Measurements from ENCODE around the gene CHN2.

The CHN2 gene

DNA sequence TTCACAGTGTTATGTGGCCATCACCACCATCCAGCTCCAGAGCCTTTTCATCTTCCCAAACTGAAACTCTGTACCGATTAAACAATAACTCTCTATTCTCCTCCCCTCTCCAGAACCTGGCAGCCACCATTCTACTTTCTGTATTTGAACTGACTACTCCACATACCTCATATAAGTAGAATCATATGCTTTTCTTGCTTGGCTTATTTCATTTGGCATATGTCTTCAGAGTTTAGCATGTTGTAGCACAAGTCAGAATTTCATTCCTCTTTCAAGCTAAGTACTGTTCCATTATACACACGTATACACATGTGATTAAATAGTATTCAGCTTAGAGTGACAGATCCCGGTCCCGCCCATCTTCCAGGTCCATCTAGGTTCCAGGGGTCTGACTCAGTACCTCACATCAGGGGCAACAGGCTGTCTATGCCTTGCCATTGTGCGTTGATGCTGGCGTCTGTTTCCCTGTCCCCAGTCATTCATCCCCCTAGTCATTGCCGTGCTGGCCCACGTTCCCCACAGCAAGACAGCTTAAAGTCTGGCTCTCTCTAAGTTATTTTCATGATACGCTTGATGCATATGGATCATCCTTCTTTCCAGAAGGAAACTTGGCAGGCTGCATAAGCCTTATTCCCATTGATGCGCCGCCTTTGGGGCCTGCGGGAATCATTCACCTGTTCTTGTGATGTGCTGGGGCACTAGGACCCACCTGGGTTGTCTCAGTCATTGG, 108.3 kb downstream of the CHN2 start:
- no peaks in the 10 kb centered on the region for H3K36me3 Mint-ChIP-seq
- DNase-seq = no peak
- no peak overlapping the region for H3K4me3 Mint-ChIP-seq
- H3K4me1 Mint-ChIP-seq = no peaks in the 10 kb centered on the region
- H3K27me3 Mint-ChIP-seq = peaks cover 16% of the 10 kb centered on the region
- H3K9me3 Mint-ChIP-seq = no peaks in the 10 kb centered on the region
- no peak overlapping the region for H3K27ac Mint-ChIP-seq
- CTCF ChIA-PET = no interaction called here

DNA sequence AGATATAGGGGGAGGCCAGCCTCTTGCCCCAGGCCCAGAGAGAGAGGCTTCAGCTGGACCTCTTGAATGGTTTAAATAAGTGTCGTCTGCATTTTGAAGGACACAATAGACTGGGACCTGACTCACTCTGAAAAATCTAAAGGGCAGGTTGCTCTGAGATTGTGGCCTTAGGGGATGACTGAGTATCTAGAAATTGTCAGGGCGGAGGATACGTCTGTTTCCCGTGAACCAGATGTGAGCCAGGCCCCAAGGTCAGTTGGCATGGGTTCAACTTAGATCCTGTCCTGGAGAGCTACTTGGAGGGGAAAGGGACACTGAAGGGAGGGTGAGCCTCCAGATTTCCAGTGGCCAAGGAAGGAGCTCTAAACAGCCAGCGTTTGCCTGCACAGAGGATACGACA, 110.2 kb downstream of the CHN2 start:
- Mint-ChIP-seq H3K36me3 (no peaks in the 10 kb centered on the region), H3K27me3 (peaks cover 14% of the 10 kb centered on the region), H3K4me1 (no peaks in the 10 kb centered on the region), H3K4me3 (no peak overlapping the region), H3K27ac (no peak overlapping the region), H3K9me3 (no peaks in the 10 kb centered on the region)
- CTCF ChIA-PET = no interaction called here
- no peak for DNase-seq

DNA sequence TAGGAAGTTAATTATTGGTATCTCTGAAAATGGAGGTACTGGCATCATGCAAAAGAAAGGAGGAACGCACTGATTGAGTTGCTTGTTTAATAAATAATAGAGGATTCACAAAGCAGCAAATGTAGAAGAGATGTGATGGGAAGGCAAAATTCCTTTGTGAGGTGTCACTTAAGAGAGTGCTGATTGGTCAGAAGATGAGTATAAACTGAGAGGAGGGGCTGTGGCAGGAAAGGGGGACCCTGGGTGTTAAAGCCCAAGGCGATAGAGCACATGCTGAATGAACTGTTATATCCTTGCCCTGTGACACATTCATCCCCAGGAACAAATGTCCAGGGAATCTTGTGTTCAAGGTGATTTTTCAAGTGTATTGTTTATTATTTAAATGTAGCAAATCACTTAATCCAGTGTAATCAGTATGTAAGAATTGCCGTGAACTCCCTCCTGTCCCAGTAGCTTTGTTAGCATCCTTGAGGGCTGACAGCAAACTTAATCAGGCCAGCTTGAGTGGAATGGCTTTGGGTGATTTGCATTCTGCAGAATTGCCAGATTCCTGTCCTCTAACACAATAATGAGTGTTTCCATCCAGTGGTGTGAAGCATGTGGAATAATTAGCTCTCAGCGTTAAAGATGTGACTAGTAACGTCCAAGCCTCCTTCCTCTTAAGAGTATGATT, 111.9 kb downstream of the CHN2 start:
- Mint-ChIP-seq H3K27me3 (peaks cover 14% of the 10 kb centered on the region), H3K27ac (no peak overlapping the region), H3K9me3 (peaks cover 1% of the 10 kb centered on the region), H3K4me3 (no peak overlapping the region), H3K4me1 (no peaks in the 10 kb centered on the region), H3K36me3 (no peaks in the 10 kb centered on the region)
- DNase-seq = no peak
- CTCF ChIA-PET = no interaction called here

DNA sequence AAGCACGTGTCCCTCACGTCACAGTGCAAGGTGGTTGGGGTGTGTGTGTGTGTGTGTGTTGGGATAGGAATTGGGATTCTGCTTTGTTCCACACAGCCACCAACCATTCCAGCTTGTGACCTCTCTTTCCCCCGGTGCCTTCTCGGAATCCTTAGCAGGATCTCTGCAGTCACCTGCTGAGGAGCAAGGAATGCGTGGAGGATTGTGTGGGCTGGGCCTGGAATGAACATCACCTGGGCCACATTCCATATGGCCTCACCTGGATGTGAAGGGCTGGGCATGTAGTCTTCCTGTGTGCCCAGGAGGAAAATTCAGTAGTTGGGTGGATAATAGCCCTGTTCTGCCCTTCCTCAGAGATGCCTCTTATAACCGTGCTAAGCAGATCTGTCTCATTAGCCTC, 113.8 kb downstream of the CHN2 start:
- CTCF ChIA-PET = no interaction called here
- Mint-ChIP-seq H3K9me3 (peaks cover 1% of the 10 kb centered on the region), H3K36me3 (no peaks in the 10 kb centered on the region)

DNA sequence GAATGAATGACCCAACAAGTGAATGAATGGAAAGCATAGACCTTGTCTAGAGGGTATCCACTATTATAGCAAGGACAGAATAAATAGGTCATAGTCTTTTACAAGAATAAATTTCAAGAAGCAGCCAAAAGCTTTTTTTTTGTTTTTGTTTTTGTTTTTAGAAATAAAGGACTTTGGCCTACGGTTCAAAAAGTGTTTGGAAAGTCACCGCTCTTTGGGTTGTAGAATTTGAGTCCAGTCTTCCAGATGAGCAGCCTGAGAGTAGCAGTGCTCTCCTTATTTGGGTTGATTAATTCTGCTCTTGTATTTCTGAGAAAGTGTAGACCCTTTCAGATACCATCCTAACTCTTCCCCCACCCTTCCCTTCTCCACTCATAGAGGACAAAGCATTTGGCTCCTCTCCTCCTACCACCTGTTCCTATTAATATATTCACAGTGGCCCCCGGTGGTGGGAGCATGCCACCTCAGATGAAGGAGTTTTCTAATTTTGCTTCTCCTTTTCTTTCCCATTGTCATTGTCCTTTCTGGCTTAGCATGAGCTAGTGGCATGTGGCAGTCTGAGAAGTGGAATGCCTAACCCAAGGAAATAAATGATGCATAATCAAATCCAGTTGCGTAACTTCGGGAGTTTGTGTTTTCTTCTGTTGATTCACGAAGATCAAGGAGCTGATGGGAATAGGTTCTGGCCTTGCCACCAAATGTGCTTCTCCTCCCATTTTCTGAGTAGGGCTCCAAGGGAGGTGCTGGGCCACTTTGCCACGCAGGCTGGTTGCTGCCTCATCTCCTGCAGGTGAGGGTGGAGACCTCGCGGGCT, 114.7 kb downstream of the CHN2 start:
- DNase-seq = no peak
- H3K27ac Mint-ChIP-seq = no peak overlapping the region
- no peaks in the 10 kb centered on the region for H3K4me1 Mint-ChIP-seq
- H3K9me3 Mint-ChIP-seq = peaks cover 1% of the 10 kb centered on the region
- H3K27me3 Mint-ChIP-seq = peaks cover 17% of the 10 kb centered on the region
- H3K4me3 Mint-ChIP-seq = no peak overlapping the region
- H3K36me3 Mint-ChIP-seq = no peaks in the 10 kb centered on the region
- CTCF ChIA-PET = interaction anchor here (0.6 to 0.8 kb wide), 2 partner anchors 17 to 686 kb away, joined by 3 to 4 read pairs; no protein-coding TSS in a partner anchor

More for the DNA sequence above, 113.8 kb downstream of the CHN2 start:
- Mint-ChIP-seq H3K27ac (no peak overlapping the region), H3K27me3 (peaks cover 15% of the 10 kb centered on the region), H3K4me3 (no peak overlapping the region), H3K4me1 (no peaks in the 10 kb centered on the region)
- no peak for DNase-seq

DNA sequence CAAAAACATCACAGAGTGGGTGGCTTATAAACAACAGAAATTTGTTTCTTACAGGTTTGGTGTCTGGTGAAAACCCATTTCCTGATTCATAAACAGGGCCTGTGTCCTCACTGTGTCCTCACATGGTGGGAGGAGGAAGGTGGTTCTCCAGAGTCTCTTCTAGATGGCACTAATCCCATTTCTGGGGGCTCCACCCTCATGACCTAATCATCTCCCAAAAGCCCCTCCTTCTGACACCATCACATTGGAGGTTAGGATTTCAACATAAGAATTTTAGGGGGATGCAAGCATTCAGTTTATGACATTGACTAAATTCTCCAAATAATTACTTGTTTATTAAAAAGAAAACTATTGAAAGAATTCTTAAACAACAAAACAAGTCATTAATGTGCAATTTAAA, 116.0 kb downstream of the CHN2 start:
- CTCF ChIA-PET = no interaction called here
- no peak for DNase-seq
- H3K27ac Mint-ChIP-seq = no peak overlapping the region
- no peaks in the 10 kb centered on the region for H3K4me1 Mint-ChIP-seq
- peaks cover 1% of the 10 kb centered on the region for H3K9me3 Mint-ChIP-seq
- H3K36me3 Mint-ChIP-seq = no peaks in the 10 kb centered on the region
- H3K4me3 Mint-ChIP-seq = no peak overlapping the region
- H3K27me3 Mint-ChIP-seq = peaks cover 12% of the 10 kb centered on the region

DNA sequence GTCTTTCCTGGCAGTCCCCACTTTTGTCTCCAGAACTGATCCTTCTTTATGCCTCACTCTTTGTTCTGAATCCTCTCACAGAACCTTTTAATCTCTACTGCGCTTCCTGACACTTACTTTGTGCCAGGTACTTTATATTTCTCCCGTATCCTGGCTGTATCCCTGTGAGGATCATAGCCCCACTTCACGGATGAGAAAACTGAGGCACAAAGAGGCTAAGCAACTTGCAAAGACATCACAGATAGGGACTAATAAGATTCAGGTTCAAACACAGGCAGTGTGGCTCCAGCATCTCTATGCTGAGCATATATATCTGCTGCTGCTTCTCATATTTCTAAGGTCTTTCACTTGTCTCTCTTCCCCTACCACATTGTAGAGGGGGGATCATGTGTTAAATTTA, 116.7 kb downstream of the CHN2 start:
- Mint-ChIP-seq H3K27ac (no peak overlapping the region), H3K4me1 (no peaks in the 10 kb centered on the region), H3K9me3 (peaks cover 1% of the 10 kb centered on the region), H3K36me3 (no peaks in the 10 kb centered on the region), H3K27me3 (peaks cover 12% of the 10 kb centered on the region), H3K4me3 (no peak overlapping the region)
- no peak for DNase-seq
- CTCF ChIA-PET = no interaction called here

DNA sequence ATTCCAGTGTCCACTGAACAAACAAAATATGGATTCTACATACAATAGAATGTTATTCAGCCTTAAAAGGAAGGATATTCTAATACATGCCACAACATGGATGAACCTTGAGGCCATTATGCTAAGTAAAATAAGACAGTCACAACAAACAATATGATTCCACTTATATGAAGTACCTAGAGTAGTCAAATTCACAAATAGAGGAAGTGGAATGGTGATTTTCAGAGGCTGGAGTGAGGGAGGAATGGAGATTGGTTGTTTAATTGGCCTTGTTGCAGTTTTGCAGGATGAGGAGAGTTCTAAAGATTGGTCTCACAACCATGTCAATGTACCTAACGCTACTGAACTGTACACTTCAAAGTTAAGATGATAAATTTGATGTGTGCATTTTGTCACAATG, 119.6 kb downstream of the CHN2 start:
- peaks cover 1% of the 10 kb centered on the region for H3K9me3 Mint-ChIP-seq
- H3K27ac Mint-ChIP-seq = no peak overlapping the region
- DNase-seq = no peak
- no peak overlapping the region for H3K4me3 Mint-ChIP-seq
- H3K36me3 Mint-ChIP-seq = no peaks in the 10 kb centered on the region
- CTCF ChIA-PET = no interaction called here
- H3K4me1 Mint-ChIP-seq = no peaks in the 10 kb centered on the region
- H3K27me3 Mint-ChIP-seq = peaks cover 15% of the 10 kb centered on the region

DNA sequence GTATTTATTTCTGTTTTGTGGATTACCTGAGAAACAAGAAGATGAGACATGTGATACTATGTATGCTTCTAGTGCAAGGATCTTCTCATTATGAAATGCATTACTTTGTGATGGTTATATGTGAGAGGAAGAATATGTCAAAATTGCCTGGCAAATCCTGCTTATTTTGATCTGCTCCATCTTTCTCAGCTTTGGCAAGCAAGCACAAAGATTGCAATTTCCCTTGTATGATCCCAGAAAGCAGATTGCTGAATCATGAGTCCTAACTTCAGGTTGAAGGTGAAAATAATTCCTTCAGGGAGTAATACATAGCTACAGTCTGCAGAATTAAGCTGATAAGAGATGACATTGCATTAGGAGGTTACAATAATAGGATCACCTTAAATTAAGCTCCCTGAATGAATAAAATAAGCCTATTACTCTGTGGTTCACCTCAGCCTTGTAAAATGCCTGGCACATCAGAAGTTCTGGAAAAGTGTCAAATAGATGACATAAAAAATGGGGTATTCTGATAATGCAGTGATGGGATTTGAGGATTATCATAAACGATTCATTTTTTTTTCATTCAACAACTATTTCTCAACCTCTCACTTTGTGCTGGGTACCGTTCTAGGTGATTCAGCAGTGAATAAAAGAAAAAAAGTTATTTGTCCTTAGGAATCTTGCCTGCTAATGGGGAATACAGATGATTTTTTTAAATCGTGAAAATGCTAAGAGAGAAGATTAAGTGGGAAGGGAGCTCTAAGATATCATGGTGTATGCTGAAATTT, 120.7 kb downstream of the CHN2 start:
- CTCF ChIA-PET = no interaction called here
- no peak for DNase-seq
- H3K27ac Mint-ChIP-seq = no peak overlapping the region
- peaks cover 1% of the 10 kb centered on the region for H3K9me3 Mint-ChIP-seq
- no peaks in the 10 kb centered on the region for H3K36me3 Mint-ChIP-seq
- H3K4me3 Mint-ChIP-seq = no peak overlapping the region
- peaks cover 15% of the 10 kb centered on the region for H3K27me3 Mint-ChIP-seq
- H3K4me1 Mint-ChIP-seq = no peaks in the 10 kb centered on the region

DNA sequence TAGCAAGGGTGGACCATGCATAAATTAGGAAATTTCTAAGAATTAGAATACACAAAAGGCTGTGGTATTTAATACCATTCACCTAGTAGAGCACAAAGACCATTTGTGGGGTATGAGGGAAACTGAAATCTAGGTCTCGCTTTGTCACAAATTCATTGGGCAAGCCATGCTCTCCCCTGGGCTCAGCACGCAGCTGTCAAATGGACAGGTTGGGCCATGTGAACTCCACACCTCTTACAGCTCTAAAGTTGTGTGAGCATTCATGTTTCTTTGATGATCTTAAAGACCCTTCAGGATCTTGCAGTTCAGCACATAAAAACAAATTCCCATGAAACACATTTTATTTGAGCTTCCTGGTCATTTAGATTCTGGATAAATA, 121.3 kb downstream of the CHN2 start:
- no peaks in the 10 kb centered on the region for H3K9me3 Mint-ChIP-seq
- no peak for DNase-seq
- no peak overlapping the region for H3K27ac Mint-ChIP-seq
- CTCF ChIA-PET = no interaction called here
- H3K4me1 Mint-ChIP-seq = no peaks in the 10 kb centered on the region
- H3K4me3 Mint-ChIP-seq = no peak overlapping the region
- peaks cover 19% of the 10 kb centered on the region for H3K27me3 Mint-ChIP-seq
- no peaks in the 10 kb centered on the region for H3K36me3 Mint-ChIP-seq

DNA sequence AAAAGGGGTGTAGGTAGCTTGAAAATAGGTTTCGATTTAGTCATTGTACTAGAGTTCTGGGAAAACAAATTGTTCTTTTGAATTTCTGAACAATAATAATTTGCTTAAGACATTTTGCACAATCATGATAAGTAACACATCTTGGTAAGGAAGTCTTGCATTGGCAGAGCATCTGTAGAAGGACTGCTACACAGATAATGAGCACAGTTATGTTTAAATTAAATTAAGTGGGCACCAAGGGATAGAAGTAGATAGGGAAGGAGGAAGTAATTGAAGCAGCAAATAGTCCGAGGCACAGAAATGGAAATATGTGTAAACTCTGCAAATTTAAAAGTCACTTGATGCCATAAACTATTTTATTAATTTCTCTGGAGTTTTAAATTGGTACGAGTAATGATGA, 122.4 kb downstream of the CHN2 start:
- H3K36me3 Mint-ChIP-seq = no peaks in the 10 kb centered on the region
- CTCF ChIA-PET = no interaction called here
- H3K9me3 Mint-ChIP-seq = no peaks in the 10 kb centered on the region
- H3K27ac Mint-ChIP-seq = no peak overlapping the region
- no peak for DNase-seq
- peaks cover 14% of the 10 kb centered on the region for H3K27me3 Mint-ChIP-seq
- H3K4me1 Mint-ChIP-seq = no peaks in the 10 kb centered on the region
- no peak overlapping the region for H3K4me3 Mint-ChIP-seq

DNA sequence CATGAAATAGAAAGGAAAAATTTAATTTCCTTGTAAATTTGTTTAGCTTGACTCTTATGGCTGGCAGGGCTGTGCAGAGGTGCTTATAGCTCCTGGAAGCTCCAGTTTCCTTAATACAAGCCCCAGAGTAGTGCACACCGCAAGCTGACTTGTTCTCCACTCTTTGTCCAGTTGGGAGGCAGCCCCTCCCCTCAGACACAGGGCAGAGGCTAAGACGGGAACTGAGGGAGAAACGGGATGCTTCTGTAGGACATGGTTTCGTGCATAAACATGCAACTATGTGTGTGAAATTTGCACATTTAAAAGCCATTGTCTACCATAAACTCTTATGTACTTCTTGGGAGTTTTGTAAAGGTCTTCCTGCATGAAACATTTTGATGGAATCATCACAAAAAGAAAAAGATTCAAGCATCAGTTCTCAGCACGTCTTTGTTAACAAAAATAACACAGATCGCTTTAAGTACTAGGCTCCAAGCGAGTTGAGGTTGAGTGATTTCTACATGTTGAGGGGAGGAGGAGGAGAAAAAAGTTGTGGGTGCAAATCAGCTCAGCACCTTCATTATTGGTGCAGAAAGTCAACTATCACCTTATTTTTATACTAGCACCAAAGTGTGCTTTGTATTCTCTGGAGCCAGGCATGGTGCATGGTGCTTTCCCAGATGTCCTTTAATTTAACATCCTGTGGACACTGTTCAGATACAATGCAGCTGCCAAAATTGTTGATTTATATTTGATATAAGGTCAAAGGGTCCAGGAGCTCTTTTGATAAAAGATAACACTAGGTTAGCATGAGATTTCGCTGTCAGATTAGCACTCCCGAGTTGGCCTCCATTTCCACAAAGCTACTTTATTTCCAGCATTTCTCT, 124.5 kb downstream of the CHN2 start:
- CTCF ChIA-PET = no interaction called here
- DNase-seq = no peak
- H3K4me3 Mint-ChIP-seq = no peak overlapping the region
- H3K27ac Mint-ChIP-seq = no peak overlapping the region
- no peaks in the 10 kb centered on the region for H3K4me1 Mint-ChIP-seq
- peaks cover 7% of the 10 kb centered on the region for H3K27me3 Mint-ChIP-seq
- no peaks in the 10 kb centered on the region for H3K36me3 Mint-ChIP-seq
- no peaks in the 10 kb centered on the region for H3K9me3 Mint-ChIP-seq

DNA sequence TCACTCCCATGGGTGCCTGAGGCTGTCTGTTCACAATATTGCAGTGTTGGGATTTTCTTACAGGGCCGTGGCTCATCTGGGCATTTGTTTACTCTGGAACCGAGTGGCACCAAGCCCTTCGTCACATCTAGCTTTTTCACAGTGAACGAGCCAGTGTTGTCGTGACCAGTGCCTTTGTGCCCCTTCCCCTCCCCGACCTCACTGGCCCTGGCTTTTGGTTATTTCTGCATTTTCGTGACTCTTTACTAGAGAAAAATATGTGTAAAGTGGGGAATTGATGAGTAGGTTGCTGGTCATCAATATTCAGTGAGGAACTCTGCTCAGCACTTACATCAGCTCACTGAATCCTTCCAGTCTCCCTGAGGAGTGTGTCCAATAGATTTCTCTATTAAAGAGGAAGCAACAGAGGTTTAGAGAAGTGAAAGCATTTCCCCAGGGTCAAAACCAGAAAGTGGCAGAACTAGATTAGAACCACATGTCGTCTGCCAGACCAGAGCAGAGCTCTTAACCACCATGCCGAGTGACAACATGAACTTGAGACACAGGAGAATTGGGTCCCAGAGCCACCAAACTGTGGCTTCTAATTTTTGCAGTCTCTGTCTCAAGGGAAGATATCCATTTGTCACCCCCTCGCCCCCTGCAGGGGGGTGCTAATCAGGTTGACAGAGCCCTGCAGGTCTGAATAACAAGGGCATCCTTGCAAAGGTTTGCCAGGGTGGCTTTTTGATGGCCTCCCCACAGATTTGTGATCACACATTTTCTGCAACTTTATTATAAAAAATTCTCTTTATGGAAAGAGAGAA, 125.3 kb downstream of the CHN2 start:
- H3K36me3 Mint-ChIP-seq = no peaks in the 10 kb centered on the region
- CTCF ChIA-PET = no interaction called here
- H3K27ac Mint-ChIP-seq = no peak overlapping the region
- DNase-seq = no peak
- peaks cover 7% of the 10 kb centered on the region for H3K27me3 Mint-ChIP-seq
- no peak overlapping the region for H3K4me3 Mint-ChIP-seq
- no peaks in the 10 kb centered on the region for H3K9me3 Mint-ChIP-seq
- no peaks in the 10 kb centered on the region for H3K4me1 Mint-ChIP-seq

Measured in activated naive CD4-positive, alpha-beta T cell treated with anti-CD3 and anti-CD28 coated beads, Interleukin-2, amount 10 ng/mL, durations not matched to agents 7 days and 5 days (primary cell).